ENCODE measurements around the gene ZDHHC14.
"Not testable (repeated sequence)": the region's sequence is repeated elsewhere in the genome, so short reads cannot be mapped to it uniquely, and the experiment has no call there.

ZDHHC14 gene

DNA sequence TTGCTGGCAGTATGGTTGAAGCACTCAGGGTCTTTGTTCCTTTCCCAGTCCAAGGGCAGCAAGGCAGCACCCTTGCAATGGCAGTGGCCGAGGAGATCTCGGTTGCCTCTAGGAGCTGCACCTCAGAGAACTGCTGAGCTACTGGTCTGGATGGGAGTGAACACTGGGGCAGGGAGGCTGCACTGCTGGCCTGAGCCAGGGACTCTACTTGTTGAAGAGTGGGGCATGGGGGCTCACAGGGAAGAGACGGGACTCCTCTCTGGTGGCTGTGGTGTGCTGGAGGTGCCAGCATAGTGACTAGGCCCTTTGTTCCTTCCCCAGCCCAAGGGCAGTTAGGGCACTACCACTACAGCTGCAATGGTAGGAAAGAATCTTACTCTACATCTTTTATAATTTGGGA lies 203.0 kb downstream of the ZDHHC14 start:
- no peak for DNase-seq

DNA sequence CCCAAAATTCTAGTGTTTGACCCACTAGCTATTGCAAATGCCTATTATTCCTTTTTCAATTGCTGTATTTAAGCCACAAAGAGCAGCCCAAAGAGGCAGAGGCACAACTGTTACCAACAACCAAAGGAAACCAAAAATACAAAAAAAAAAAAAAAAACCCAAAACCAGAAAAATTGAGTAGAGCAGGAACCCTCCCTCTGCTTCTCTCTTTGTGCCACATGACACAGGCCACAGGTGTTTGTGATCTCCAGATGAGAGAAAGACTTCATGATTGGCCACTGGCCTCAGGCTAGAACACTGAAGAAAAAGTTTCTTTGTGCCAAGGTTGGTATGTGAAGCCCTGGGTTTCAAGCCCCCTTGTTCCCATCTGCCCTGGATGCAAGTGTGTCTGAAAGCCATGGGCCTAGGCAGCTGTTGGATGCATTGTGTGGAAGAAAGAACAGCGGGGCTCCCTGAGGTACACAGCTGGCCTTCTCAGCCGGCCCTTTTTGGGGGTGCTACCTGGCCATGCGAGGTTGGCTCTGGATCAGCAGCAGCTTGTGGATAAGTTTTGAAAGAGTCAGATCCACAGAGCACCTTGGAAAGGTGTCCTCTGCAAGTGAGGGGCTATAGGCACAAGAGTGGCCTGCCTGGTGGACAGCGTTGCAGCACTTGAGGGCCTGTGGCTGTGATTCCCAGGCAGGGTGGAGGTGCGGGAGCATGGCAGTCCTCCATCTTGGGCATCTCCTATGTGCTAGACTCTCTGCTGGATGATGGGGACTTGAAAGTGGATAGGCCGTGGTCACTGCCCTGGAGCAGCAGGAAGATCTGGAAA lies 204.5 kb downstream of the ZDHHC14 start:
- DNase-seq, result no peak

DNA sequence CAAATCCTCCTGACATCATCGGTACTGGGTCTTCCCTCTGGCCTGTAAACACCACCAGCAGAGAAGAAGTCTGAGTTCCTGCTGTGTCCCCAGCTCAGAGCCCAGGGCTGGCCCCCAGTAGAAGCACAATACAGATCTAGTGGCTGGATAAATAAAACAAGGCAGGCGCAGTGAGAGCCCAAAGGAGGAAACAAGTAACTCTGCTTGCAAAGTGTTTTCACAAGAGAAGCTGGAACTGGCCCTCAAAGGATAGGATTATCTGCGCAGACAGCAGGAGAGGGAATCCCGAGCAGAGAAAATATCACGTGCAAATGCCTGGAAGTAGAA lies 205.1 kb downstream of the ZDHHC14 start:
- no peak for DNase-seq

DNA sequence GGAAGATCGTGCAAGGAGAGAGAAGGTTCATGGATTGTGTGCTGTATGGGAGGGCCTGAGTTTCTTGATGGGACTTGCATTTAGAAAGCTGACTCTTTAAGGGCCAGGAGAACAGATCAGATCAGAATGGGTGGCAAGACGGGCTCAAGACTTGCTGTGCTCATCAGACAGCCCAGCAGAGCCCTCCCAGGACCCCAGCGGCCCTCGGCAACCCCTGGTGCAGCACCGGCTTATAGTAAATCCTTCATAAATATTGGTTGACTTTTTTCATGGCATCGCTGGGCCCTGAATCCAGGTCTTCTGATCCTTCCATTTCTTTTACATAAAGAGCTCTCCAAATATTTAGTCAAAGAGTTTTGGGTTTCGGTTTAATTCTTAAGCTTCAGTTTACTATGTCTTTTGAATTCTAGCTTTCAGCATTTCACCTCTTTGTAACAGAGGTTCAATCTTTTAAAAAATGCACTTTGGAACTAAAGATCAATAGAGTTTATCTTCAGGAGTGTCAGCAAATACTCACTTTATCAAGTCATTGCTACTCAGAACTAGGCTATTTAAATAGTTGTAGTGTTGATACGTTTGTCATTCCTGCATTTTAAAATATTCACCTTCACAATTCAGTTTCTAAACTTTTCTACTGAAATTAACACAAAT lies 205.6 kb downstream of the ZDHHC14 start:
- DNase-seq, result no peak

DNA sequence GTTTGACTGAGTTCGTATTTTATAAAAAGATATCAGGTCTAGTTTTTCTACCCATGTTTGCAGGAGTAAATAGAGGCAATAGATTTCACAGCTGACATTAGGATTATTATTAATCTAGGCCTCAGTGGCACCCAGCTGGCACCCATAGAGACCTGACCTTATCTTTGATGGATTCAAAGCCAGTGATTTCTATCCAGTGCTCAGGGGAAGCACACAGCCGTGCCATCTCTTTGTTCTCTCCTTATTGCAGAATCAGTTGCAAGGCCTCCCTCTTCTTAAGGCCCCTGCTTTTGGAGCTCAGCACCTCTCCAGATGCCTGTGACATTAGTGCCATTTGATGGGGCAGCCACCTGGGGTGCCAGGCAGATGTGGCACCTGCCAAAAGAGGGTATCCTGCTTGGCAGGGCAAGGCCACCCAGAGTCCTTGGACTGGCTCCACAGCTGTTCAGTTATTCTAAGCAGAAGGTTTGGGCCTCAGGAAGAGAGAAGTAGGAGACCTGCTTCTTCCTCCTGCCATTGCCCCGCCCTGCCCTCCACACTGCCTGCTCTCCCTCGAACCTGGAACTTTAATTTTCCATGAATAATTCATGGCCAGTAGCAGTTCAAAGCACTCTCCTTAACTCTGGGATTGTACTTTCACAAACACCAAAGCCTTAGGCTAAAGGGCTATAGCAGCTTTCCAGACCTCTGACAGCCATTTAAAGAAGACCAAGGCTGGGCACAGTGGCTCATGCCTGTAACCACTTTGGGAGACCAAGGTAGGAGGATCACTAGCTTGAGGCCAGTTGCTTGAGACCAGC lies 206.3 kb downstream of the ZDHHC14 start:
- DNase-seq, result no peak

DNA sequence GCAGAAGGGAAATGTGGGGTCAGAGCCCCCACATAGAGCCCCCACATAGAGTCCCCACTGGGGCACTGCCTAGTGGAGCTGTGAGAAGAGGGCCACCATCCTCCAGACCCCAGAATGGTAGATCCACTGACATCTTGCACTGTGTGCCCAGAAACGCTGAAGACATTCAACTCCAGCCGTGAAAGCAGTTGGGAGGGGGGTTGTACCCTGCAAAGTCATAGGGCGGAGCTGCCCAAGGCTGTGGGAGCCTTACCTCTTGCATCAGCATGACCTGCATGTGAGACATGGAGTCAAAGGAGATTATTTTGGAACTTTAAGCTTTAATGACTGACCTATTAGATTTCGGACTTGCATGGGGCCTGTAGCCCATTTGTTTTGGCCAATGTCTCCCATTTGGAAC lies 209.7 kb downstream of the ZDHHC14 start:
- DNase-seq, result not testable (repeated sequence)

DNA sequence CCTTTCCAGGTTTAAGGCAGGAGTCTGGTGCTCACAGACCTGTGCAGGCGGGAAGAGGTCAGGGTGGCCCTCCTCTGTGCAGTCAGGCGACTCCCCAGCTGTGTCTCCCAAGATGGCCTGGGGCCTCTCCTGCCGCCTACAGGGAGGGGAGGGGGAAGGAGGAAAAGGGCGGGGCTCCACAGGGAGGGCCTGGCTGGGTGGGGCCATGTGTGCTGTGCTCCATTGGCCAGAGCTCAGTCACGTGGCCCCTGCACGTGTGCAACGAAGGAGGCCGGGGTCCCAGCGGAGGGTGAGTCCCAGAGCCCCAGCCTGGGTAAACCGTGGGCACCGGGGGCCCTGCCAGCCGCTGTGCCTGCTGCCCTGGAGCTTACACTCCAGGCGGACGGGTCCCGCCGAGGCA lies 211.6 kb downstream of the ZDHHC14 start:
- no peak for DNase-seq

DNA sequence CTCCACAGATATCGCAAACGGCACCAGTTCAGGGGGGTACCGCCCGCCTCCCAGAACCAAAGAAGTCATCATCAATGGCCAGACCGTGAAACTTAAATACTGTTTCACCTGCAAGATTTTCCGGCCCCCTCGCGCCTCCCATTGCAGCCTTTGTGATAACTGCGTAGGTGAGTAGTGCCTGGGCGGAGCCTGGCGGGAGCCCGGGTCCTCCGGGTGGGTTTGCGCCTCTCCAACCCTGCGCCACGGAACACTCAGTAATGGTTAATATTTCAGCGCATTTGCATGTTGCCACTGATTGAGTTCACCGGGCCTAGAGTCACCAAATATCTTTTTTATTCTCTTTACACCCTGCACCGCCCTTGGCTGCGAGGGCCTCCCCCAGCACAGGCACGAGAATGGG lies 212.0 kb downstream of the ZDHHC14 start:
- no peak for DNase-seq

DNA sequence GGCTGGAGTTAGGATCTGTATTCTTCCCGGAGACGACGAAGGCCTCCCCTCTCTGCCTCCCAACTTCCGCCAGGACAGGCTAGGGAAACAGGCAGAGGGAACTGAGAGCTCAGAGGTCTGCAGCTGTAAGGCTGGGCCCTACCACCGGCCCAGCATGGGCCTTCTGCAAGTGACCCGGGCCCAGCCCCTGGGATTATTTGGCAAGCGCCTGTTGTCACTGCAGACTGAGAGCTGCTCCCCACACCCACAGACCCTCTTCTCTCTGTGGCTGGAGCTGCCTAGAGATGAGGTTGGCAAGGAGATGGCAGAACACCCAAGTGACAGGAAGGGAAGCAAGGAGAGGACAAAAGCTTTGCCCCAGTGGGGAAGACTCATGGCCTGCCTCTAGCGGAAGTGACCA lies 212.6 kb downstream of the ZDHHC14 start:
- DNase-seq, result no peak

DNA sequence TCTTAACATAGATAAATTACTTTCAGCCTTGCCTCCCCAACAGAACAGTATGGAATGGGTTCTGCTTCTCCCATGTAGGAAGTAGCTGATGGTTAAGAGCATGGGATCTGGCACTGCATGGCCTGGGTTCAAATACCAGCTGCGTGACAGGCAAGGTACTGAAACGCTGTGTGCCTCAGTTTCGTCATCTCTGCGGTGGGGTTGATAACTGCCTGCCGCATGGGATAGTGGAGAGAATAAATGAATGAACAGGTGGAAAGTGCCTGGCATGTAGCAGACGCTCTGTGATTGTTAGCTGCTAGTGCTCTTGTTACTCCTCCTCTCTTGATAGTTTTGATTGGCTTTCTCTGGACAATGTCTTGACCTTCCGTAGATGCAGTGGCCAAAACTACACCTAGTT lies 213.3 kb downstream of the ZDHHC14 start:
- DNase-seq, result no peak

DNA sequence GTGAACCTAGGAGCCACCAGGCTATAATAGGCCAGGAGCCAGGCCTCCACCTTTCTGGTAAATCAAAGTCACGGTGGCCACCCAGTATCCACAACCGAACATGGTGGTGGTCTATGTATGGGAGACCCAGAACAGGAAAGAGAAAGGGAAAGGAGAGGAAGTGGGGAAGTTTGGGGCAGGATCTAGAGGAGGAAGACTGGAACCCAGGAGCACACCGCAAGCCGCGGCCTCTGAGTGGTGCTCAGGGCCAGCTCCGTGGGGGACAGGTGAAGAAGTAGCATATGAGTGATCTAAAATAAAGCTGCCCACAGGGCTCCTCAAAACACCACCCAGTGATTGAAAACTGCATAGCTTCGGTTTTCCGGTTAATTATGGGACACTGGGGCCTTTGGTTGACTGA lies 214.8 kb downstream of the ZDHHC14 start:
- DNase-seq, result no peak

DNA sequence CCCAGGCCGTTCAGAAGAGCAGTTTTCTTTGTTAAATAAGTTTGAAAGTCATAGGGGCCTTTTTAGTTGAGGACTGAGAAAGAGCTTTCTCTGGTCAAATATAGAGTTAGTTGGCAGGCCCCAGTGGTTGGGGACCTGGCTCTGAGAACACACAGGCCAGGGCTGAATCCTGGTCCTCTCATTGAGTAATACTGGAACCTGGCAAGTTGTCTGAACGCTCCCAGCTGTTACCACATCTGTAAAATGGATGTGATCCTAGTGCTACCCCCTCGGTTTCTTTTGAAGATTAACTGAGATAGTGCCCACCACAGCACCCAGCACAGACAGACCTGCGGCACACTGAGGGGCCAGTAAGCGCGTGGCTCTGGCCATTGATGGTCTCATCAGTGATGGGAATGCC lies 215.5 kb downstream of the ZDHHC14 start:
- no peak for DNase-seq

DNA sequence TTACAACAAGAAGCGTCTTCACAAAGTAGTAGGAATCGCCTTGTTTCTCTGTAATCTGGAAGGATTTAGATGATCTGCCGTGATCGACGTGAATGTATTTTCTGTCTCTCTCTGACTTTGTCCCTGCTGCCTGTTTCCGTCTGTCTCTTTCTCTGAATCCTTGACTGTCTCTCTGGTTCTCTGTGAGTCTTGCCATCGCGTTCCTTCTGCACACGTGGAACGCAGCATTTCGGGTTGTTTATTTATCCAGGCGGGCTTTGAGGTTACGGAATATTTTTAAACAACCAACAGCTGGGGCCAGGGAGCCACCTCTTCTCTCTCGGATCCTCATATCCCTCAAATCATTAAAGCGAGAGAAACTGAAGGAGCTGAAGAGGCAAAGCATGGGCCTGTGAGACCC lies 215.9 kb downstream of the ZDHHC14 start:
- no peak for DNase-seq

DNA sequence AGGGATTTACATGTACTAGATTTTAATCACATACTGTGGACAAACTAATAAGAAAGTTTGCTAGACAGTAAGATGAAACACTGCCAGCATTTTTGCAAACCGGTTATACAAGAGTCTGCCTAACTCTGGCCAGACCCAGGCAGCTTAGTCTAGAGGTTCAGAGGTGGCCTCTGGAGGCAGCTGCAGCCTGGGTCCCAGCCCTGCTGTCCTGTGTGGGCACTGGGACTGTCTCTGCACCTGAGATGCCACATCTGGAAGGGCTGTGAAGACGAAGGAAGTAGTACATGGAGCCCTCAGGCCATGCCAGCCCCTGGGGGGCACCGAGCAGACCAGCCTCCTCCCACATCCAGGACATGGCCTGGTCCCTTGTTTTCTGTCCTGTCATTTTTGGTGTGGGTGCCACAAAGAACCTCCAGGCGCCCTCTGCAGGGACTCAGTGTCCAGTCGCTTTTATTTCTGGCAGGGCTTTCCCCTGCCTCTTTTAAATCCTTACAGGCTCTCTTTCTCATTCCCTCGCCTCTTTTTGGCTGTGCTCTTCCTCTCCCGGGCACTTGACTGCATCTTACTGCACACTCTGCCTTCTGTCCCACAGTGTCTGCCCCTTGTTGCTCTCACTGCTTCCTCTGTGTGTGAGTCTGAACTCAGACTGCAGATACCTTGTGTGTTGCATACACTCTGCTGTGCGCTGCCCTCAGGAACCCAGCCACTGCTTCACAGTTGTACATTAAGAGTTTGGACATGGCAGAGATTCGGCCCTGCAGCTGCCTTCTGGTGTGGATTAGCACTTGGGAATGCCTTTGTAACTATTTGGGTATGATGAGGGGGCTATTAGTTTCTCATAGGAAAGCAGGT lies 216.7 kb downstream of the ZDHHC14 start:
- DNase-seq, result peak in 1 of 2 experiments; percentile 16

DNA sequence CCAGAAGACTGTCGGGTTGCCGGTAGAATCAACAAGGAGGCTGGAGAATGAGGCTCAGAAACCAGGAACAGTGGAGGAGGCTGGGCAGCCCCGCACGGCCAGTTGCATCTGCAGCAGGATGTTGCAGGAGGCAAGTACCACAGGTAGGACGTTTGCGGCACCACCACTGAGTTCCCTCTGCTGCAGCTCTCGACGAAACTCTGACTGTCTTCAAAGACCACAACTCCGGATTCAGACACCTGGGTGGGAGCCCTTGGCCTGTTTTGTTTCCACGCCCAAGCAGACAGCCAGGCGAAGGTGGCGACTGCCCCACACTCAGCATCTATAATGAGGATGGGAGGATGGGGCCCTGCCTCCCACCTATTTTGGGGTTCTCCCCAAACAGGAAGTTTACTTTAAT lies 218.2 kb downstream of the ZDHHC14 start:
- DNase-seq, result no peak

DNA sequence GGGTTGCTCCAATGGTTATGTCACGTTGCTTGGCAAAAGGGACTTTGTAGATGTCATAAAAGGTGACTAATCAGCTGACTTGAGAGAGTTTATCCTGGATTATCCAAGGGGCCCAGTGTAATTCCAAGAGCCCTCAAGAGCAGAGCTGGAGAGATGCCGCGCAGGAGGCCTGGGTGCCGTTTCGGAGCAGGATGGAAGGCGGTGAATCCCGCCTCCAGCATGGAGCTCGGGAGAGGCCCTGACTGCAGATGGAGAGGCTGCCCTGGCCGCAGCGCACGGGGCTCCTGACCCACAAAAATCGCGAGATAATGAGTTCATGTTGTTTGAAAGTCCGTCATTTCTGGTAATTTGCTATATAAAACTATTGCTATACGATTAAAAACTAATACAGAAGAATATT lies 219.8 kb downstream of the ZDHHC14 start:
- no peak for DNase-seq

DNA sequence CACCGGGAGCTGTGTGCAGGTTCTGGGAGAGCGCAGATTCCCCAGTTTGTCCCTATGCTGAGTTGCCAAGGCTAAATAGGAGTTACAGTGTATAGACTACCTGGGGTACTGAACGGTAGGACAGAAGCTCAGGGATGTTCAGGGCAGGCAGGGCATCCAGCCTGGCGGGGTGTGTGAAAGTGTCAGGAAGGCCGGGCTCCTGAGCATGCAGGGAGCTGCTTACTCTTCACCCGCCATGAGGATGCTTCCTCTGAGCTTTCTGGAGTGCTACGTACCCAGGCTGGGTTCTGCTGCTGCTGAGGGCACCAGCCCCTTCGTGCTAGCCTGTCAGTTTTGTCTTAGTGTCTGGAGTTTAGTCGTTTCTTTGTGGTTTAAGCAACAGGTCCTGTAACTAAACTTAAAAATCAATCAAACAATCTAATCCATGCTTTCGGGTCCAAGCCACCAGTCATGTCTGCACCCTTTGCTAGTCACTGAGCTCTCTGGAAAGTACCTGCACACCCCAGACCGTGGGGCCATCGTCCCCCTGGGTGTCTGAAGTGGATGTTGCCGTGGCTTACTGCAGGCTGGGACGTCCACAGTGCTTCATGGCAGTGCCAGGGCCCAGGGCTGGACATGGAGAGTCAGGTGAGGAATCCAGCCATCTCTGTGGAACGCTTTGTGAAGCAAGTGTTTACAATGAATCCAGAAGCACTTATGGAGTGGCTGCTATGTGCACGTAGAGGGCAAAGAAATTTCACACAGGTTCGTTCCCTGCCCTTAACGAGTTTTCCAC lies 221.7 kb downstream of the ZDHHC14 start:
- no peak for DNase-seq

DNA sequence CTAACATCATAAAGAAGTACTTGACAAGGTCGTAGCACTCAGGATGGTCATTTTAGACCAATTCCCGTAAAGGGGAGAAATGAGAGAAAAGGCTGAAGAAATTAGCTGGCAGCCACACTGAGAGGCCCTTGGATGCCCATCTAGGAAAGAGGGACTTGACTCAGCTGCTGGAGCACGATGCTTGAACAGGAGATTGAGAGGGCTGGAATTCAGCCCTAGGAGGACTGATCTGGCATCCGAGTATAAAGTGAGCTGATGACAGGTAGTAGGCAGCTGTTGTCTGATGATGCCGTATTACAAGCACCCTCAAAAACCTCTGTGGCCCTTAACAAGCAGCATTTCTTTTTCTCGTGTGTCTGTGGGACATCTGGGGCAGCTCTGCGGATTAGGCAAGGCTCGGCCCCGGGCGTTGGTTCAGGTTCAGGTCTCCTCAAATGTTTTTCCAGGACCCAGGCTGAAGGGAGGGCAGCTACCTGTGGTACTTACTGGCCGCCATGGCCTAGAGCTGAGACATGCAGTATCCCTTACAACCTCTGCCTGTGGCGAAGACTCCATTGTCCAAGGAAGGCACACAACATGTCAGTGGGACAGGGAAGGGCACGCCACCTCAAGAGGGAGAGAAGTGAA lies 222.4 kb downstream of the ZDHHC14 start:
- DNase-seq, result no peak

DNA sequence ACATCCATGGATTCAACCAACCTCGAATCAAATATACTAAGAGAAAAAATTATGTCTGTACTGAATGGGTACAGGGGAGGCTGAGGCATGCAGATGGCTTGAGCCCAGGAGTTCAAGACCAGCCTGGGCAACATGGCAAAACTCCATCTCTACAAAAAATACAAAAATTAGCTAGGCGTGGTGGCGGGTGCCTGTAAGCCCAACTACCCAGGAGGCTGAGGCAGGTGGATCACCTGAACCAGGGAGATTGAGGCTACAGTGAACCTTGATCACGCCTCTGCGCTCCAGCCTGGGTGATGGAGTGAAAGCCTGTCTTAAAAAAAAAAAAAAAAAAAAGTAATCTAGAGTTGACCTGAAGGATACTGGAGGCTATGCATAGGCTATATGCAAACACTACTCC lies 223.0 kb downstream of the ZDHHC14 start:
- no peak for DNase-seq

DNA sequence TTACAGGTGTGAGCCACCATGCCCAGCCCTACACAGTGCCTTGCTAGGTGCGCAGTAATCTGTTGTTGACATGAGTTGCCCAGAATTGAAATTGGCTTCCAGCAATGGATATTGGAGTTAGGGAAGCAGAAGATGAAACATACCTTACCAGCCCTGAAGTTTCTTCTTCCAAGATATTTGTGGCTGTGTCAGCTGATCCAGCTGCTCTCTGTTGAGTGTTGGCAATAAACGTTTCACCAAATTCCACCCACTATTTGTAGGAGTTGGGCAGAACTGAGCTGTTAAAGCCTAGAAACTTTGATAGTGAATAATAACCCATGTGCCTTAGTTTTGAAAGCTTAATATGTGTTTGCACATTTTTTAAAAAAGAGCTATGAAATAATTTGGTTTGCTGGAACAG lies 223.8 kb downstream of the ZDHHC14 start:
- no peak for DNase-seq

DNA sequence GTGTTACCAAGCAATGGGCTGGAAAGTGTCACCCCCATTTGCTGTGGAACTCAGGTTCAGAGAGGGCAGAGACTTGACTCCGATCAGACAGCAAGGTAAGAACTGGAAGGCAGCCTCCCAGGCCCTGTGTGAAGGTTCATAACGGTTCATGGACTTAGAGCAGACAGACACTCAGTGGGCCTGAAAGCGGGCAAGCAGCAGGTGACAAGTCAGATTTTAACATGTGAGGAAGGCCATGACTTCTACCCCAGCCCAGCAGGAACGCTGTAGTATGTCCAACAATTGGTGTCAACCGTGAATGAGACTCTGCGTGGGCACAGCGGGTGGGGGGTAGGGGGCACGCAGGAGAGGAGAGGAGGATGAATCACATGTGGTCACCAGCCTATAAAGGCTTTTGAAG lies 224.5 kb downstream of the ZDHHC14 start:
- DNase-seq, result no peak

DNA sequence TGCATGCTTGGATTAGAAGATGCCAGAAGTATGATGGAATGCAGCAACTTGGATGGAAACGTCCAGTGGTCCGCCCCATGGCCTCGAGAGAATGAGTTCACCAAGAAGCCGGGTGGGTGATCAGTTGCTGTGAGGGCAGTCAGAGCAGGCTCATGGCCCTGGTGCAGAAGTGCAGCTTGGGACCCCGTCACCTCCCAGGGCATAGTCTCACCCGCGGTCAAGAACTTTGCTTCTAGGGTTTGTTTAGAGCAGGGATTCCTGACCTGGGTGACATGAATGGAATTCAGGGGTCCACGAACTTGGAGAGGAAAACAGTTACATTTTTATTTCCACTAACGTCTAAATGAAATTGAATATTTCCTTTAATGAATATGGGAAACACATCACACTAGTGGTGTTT lies 225.5 kb downstream of the ZDHHC14 start:
- DNase-seq, result no peak

All from stimulated activated CD4-positive, alpha-beta T cell treated with anti-CD3 and anti-CD28 coated beads, Interleukin-4, amount 100 ng/mL, for 4 hours (primary cell).